Loucy (cell line): ENCODE results near the gene DSCAML1.

Source experiments
- CTCF ChIP-seq: fragments of 200-600 bp; sonication (generic); conservative IDR thresholded peaks from 2 replicates; pipeline ENCODE4 v1.5.1; 2014; ENCODE audit warnings: mild to moderate bottlenecking, antibody characterized with exemption, low read length
- EZH2phosphoT487 ChIP-seq: fragments of 200-600 bp; IDR thresholded peaks from 2 replicates; pipeline ENCODE4 v1.6.1; 2018; ENCODE audit warnings: antibody characterized with exemption, mild to moderate bottlenecking, moderate library complexity, borderline replicate concordance

- TF ChIP-seq EZH2phosphoT487 = no peak
- no peak for TF ChIP-seq CTCF
Observed at GRCh38 chr11:117670924-117671323, 126.1 kb downstream of the DSCAML1 start.
